HepG2 (cell line): Measurements from ENCODE around the gene PDZD7. TPM values are rescaled to one million over a fixed set of nuclear protein-coding genes. Genes with fewer than 3 reads are reported as not detected.

ENCODE experiments used
- CHD4 ChIP-seq: fragments of 200-600 bp; sonication (generic); IDR thresholded peaks from 2 replicates; pipeline ENCODE4 v1.7.0; 2017; ENCODE audit warnings: mild to moderate bottlenecking, low read length, borderline replicate concordance
- FOXP1 ChIP-seq, 2 experiments: fragments of 450-650 bp in 1 of 2; IDR thresholded peaks; 2 replicates each; pipeline ENCODE4 v1.6.1; 2017 to 2018; ENCODE audit warnings: antibody characterized with exemption in 1 of 2
- GFI1 ChIP-seq: sonication (generic); formaldehyde crosslinking; IDR thresholded peaks from 2 replicates; pipeline ENCODE4 v1.5.0; 2020; ENCODE audit warnings: missing genetic modification reagents, mild to moderate bottlenecking, borderline replicate concordance
- KDM2A ChIP-seq: sonication (generic); formaldehyde crosslinking; IDR thresholded peaks from 2 replicates; pipeline ENCODE4 v1.4.0; 2020; ENCODE audit warnings: low read depth, missing genetic modification reagents, borderline replicate concordance
- SP5 ChIP-seq: IDR thresholded peaks from 2 replicates; pipeline ENCODE4 v1.6.1; 2016; ENCODE audit warnings: low read depth, borderline replicate concordance
- TOE1 ChIP-seq: sonication (generic); formaldehyde crosslinking; IDR thresholded peaks from 2 replicates; pipeline ENCODE4 v1.4.0; 2020; ENCODE audit warnings: mild to moderate bottlenecking, missing genetic modification reagents
- ZBTB20 ChIP-seq: sonication (generic); formaldehyde crosslinking; IDR thresholded peaks from 2 replicates; pipeline ENCODE4 v1.8.1; 2023; ENCODE audit warnings: missing genetic modification reagents, low read depth, mild to moderate bottlenecking, borderline replicate concordance
- ZNF564 ChIP-seq: sonication (generic); formaldehyde crosslinking; IDR thresholded peaks from 2 replicates; pipeline ENCODE4 v1.8.1; 2023; ENCODE audit warnings: mild to moderate bottlenecking, missing genetic modification reagents
- ZNF660 ChIP-seq: sonication (generic); formaldehyde crosslinking; IDR thresholded peaks from 2 replicates; pipeline ENCODE4 v1.5.1; 2020; ENCODE audit warnings: mild to moderate bottlenecking, low read depth, missing genetic modification reagents, borderline replicate concordance
- polyA plus RNA-seq, 8 experiments: library from polyadenylated mRNA; depleted of rRNA in 3 of 8; stranded (reverse) in 7 of 8; unstranded in 1 of 8; fragments of >200 nt; fragmentation: Illumina TruSeq in 4 of 8; extraction: Trizol in 4 of 8; gene quantifications; 2 replicates each; pipeline versions ENCODE4 v1.2.1 to v1.2.3, GENCODE V29; 2011 to 2016; ENCODE audit warnings: low read depth in 4 of 8, missing spikeins in 1 of 8, mixed read lengths in 1 of 8; ENCODE audit not compliant: insufficient read depth in 1 of 8
- total RNA-seq, 5 experiments: library from RNA; depleted of rRNA; stranded (reverse); fragments of >200 nt; fragmentation: Illumina TruSeq; extraction: Trizol; gene quantifications; 2 replicates each; pipeline ENCODE4 v1.2.3, GENCODE V29; 2016; ENCODE audit warnings: low read depth in 1 of 5
- TF ChIP-seq, protein P1 (sequence below): sonication (generic); formaldehyde crosslinking; IDR thresholded peaks from 2 replicates; pipeline ENCODE4 v1.5.1; 2020; ENCODE audit warnings: missing genetic modification reagents, mild to moderate bottlenecking, borderline replicate concordance
- TF ChIP-seq, protein P2 (sequence below): sonication (generic); formaldehyde crosslinking; IDR thresholded peaks from 2 replicates; pipeline ENCODE4 v1.4.0; 2020; ENCODE audit warnings: missing genetic modification reagents, borderline replicate concordance
- TF ChIP-seq, protein P3 (sequence below): sonication (generic); formaldehyde crosslinking; IDR thresholded peaks from 2 replicates; pipeline ENCODE4 v1.5.0; 2020; ENCODE audit warnings: mild to moderate bottlenecking, missing genetic modification reagents
- TF ChIP-seq, protein P4 (sequence below): sonication (generic); formaldehyde crosslinking; conservative IDR thresholded peaks from 2 replicates; pipeline ENCODE4 v1.4.0; 2020; ENCODE audit warnings: mild to moderate bottlenecking, missing genetic modification reagents, moderate library complexity
- TF ChIP-seq, protein P5 (sequence below): sonication (generic); formaldehyde crosslinking; IDR thresholded peaks from 2 replicates; pipeline ENCODE4 v1.5.0; 2020; ENCODE audit warnings: mild to moderate bottlenecking, missing genetic modification reagents, borderline replicate concordance

PDZD7 gene
- total and polyA plus RNA-seq, 2 of the 13 experiments (the other 11 are each of a cell fraction or from before 2014, with no cell fraction given) = 0.58 to 0.73 TPM

DNA sequence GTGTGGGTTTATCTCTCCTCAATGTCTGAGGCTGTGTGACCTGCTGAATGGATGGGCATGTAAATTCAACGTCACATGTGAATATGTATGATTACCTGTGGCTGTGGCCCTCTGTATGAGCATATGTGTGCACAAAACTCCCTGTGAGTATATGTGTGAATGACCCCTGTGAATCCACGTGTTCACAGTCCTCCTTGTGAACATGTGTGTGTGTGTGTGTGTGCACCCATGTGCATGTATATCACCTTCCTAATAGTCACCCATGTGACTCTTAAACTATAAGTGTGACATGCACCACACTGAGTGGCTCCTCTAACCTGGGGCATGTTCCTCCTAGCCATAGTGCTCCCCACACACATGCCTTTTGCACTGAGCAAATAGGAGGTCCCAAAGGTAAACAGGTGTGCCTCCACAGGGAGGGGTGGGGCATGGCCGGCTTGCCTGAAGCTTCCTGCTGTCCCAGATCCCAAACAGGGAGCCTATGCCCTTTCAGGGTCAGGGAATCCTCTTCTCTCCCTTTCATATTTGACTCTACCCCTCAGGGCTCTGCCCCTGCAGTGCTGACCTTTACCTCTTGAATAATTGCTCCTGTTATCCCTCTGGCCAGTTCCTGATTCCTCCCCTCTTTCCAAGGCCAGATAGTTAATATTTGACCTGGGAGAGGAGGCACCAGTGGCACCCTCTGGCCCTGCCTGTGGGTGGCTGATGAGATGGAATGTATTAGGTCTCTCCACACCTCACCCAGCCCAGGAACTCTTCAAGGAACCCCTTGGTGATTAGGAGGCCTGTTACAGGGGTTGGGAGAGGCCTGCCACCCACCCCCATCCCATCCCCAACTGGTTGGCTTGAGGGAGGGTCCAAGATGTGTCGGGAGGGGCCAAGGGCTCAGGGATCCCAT, 59.8 kb downstream of the PDZD7 start (continued):
- TF ChIP-seq, protein P1, sequence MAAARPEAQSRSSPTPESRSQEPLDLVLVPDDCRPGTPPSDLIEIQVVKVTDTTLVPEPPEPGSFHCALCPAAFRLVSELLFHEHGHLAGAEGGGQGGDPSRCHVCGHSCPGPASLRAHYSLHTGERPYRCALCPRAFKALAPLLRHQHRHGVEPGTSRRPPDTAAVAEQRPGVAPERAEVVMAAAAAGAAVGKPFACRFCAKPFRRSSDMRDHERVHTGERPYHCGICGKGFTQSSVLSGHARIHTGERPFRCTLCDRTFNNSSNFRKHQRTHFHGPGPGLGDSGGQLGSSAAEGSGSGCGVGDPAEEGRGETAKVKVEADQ (CRISPR knock-in tag) = peak; percentile 43; the same call in 1 of the 2 replicates
- no peak for TF ChIP-seq FOXP1 (IDR thresholded peaks at IDR 0.05)
- TF ChIP-seq FOXP1 (CRISPR knock-in tag; IDR thresholded peaks at IDR 0.05) = peak; percentile 96
- TF ChIP-seq TOE1 (CRISPR knock-in tag) = 0 out of 2 replicates have a peak, but pooled peaks have one; percentile 64
- TF ChIP-seq KDM2A (CRISPR knock-in tag) = peak; percentile 62
- TF ChIP-seq, protein P2, sequence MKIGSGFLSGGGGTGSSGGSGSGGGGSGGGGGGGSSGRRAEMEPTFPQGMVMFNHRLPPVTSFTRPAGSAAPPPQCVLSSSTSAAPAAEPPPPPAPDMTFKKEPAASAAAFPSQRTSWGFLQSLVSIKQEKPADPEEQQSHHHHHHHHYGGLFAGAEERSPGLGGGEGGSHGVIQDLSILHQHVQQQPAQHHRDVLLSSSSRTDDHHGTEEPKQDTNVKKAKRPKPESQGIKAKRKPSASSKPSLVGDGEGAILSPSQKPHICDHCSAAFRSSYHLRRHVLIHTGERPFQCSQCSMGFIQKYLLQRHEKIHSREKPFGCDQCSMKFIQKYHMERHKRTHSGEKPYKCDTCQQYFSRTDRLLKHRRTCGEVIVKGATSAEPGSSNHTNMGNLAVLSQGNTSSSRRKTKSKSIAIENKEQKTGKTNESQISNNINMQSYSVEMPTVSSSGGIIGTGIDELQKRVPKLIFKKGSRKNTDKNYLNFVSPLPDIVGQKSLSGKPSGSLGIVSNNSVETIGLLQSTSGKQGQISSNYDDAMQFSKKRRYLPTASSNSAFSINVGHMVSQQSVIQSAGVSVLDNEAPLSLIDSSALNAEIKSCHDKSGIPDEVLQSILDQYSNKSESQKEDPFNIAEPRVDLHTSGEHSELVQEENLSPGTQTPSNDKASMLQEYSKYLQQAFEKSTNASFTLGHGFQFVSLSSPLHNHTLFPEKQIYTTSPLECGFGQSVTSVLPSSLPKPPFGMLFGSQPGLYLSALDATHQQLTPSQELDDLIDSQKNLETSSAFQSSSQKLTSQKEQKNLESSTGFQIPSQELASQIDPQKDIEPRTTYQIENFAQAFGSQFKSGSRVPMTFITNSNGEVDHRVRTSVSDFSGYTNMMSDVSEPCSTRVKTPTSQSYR = peak; percentile 80; the same call in 1 of the 2 replicates
- peak; percentile 96 for TF ChIP-seq SP5
- TF ChIP-seq, protein P3, sequence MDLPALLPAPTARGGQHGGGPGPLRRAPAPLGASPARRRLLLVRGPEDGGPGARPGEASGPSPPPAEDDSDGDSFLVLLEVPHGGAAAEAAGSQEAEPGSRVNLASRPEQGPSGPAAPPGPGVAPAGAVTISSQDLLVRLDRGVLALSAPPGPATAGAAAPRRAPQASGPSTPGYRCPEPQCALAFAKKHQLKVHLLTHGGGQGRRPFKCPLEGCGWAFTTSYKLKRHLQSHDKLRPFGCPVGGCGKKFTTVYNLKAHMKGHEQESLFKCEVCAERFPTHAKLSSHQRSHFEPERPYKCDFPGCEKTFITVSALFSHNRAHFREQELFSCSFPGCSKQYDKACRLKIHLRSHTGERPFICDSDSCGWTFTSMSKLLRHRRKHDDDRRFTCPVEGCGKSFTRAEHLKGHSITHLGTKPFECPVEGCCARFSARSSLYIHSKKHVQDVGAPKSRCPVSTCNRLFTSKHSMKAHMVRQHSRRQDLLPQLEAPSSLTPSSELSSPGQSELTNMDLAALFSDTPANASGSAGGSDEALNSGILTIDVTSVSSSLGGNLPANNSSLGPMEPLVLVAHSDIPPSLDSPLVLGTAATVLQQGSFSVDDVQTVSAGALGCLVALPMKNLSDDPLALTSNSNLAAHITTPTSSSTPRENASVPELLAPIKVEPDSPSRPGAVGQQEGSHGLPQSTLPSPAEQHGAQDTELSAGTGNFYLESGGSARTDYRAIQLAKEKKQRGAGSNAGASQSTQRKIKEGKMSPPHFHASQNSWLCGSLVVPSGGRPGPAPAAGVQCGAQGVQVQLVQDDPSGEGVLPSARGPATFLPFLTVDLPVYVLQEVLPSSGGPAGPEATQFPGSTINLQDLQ = peak; percentile 67; the same call in 1 of the 2 replicates
- TF ChIP-seq, protein P4, sequence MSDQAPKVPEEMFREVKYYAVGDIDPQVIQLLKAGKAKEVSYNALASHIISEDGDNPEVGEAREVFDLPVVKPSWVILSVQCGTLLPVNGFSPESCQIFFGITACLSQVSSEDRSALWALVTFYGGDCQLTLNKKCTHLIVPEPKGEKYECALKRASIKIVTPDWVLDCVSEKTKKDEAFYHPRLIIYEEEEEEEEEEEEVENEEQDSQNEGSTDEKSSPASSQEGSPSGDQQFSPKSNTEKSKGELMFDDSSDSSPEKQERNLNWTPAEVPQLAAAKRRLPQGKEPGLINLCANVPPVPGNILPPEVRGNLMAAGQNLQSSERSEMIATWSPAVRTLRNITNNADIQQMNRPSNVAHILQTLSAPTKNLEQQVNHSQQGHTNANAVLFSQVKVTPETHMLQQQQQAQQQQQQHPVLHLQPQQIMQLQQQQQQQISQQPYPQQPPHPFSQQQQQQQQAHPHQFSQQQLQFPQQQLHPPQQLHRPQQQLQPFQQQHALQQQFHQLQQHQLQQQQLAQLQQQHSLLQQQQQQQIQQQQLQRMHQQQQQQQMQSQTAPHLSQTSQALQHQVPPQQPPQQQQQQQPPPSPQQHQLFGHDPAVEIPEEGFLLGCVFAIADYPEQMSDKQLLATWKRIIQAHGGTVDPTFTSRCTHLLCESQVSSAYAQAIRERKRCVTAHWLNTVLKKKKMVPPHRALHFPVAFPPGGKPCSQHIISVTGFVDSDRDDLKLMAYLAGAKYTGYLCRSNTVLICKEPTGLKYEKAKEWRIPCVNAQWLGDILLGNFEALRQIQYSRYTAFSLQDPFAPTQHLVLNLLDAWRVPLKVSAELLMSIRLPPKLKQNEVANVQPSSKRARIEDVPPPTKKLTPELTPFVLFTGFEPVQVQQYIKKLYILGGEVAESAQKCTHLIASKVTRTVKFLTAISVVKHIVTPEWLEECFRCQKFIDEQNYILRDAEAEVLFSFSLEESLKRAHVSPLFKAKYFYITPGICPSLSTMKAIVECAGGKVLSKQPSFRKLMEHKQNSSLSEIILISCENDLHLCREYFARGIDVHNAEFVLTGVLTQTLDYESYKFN (CRISPR knock-in tag) = peak; percentile 99
- 0 out of 2 replicates have a peak, but pooled peaks have one; percentile 50 for TF ChIP-seq ZNF564 (CRISPR knock-in tag)
- TF ChIP-seq, protein P5, sequence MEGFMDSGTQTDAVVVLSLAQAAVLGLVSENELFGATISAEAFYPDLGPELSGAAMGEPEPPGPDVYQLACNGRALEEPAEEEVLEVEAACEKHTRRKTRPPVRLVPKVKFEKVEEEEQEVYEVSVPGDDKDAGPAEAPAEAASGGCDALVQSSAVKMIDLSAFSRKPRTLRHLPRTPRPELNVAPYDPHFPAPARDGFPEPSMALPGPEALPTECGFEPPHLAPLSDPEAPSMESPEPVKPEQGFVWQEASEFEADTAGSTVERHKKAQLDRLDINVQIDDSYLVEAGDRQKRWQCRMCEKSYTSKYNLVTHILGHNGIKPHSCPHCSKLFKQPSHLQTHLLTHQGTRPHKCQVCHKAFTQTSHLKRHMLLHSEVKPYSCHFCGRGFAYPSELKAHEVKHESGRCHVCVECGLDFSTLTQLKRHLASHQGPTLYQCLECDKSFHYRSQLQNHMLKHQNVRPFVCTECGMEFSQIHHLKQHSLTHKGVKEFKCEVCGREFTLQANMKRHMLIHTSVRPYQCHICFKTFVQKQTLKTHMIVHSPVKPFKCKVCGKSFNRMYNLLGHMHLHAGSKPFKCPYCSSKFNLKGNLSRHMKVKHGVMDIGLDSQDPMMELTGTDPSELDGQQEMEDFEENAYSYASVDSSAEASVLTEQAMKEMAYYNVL = peak; percentile 95; the same call in 1 of the 2 replicates
- TF ChIP-seq ZBTB20 = peak; percentile 97
- TF ChIP-seq CHD4 = peak; percentile 31; the same call in 1 of the 2 replicates
- no peak for TF ChIP-seq ZNF660 (CRISPR knock-in tag)
- TF ChIP-seq GFI1 (CRISPR knock-in tag) = peak; percentile 75
